CD8-positive, alpha-beta memory T cell (primary cell): ENCODE measurements around the gene ISG20. TPM values are rescaled to one million over a fixed set of nuclear protein-coding genes. Genes with fewer than 3 reads are reported as not detected.
A peak's percentile ranks its signal among the peaks of the same experiment; 100 is the strongest.

Source experiments
- CTCF ChIA-PET: fragments of 350-600 bp; sonication (Branson Sonifier 250); formaldehyde crosslinking; loops from one replicate; lab custom pipeline; 2021; ENCODE audit warnings: antibody characterized with exemption; lab: Charles Lee
- POLR2A ChIA-PET: fragments of 350-600 bp; sonication (Branson Sonifier 250); formaldehyde crosslinking; loops from one replicate; lab custom pipeline; 2021; ENCODE audit warnings: antibody characterized with exemption; lab: Charles Lee
- DNase-seq, 5 donors: peaks; one replicate each; pipeline versions ENCODE4 v3.0.0 to v3.0.0-alpha.2; 2020 to 2022; ENCODE audit warnings: mixed read lengths in 1 of 5
- H3K27ac ChIP-seq: one replicate; pipeline ENCODE4 v1.7.0; 2013; ENCODE audit warnings: low read depth, mild to moderate bottlenecking, low read length, moderate library complexity
- H3K27me3 ChIP-seq: 2 replicates; pipeline ENCODE4 v1.7.0; 2013; ENCODE audit warnings: low read length, mild to moderate bottlenecking; ENCODE audit not compliant: insufficient read depth, poor library complexity, severe bottlenecking
- H3K36me3 ChIP-seq: 2 replicates; pipeline ENCODE4 v1.7.0; 2013; ENCODE audit warnings: mild to moderate bottlenecking, low read length, moderate library complexity; ENCODE audit not compliant: insufficient read depth
- H3K4me1 ChIP-seq: 2 replicates; pipeline ENCODE4 v1.7.0; 2013; ENCODE audit warnings: mild to moderate bottlenecking, low read length, moderate library complexity; ENCODE audit not compliant: insufficient read depth
- H3K4me3 ChIP-seq: 2 replicates; pipeline ENCODE4 v1.7.0; 2013; ENCODE audit warnings: mild to moderate bottlenecking, low read length
- H3K9me3 ChIP-seq: 2 replicates; pipeline ENCODE4 v1.7.0; 2013; ENCODE audit warnings: mild to moderate bottlenecking, low read length
- H3K27ac Mint-ChIP-seq, 8 donors: one replicate each; pipeline ENCODE4 v1.8.0; 2020 to 2021; ENCODE audit warnings: mixed read lengths in 8 of 8, mild to moderate bottlenecking in 6 of 8, inconsistent platforms in 3 of 8, moderate library complexity in 3 of 8
- H3K27me3 Mint-ChIP-seq, 2 donors: one replicate each; pipeline ENCODE4 v1.8.0; 2020 to 2021; ENCODE audit warnings: mixed read lengths in 2 of 2, mild to moderate bottlenecking in 1 of 2, moderate library complexity in 1 of 2
- H3K36me3 Mint-ChIP-seq, 3 donors: one replicate each; pipeline ENCODE4 v1.8.0; 2020 to 2021; ENCODE audit warnings: mixed read lengths in 3 of 3, inconsistent platforms in 1 of 3, mild to moderate bottlenecking in 1 of 3
- H3K4me1 Mint-ChIP-seq, 3 donors: one replicate each; pipeline ENCODE4 v1.8.0; 2020 to 2021; ENCODE audit warnings: mixed read lengths in 3 of 3, inconsistent platforms in 1 of 3, mild to moderate bottlenecking in 1 of 3
- H3K4me3 Mint-ChIP-seq, 7 donors: one replicate each; pipeline ENCODE4 v1.8.0; 2020 to 2021; ENCODE audit warnings: mixed read lengths in 7 of 7, mild to moderate bottlenecking in 6 of 7, moderate library complexity in 4 of 7, inconsistent platforms in 2 of 7
- H3K9me3 Mint-ChIP-seq, 5 donors: one replicate each; pipeline ENCODE4 v1.8.0; 2020 to 2022; ENCODE audit warnings: mixed read lengths in 5 of 5, mild to moderate bottlenecking in 3 of 5, moderate library complexity in 2 of 5, inconsistent platforms in 1 of 5
- polyA plus RNA-seq: library from polyadenylated mRNA; unstranded; fragments of 300-500 nt; fragmentation: Illumina TruSeq; gene quantifications from one replicate; pipeline ENCODE4 v1.2.3, GENCODE V29; 2021
- total RNA-seq, 2 experiments: library from RNA; stranded (reverse); gene quantifications; one replicate each; pipeline ENCODE4 v1.2.3, GENCODE V29; 2021

The ISG20 gene
- total and polyA plus RNA-seq, 3 experiments from 2014 or later, result 22.5 to 572 (median 27.2) TPM

DNA sequence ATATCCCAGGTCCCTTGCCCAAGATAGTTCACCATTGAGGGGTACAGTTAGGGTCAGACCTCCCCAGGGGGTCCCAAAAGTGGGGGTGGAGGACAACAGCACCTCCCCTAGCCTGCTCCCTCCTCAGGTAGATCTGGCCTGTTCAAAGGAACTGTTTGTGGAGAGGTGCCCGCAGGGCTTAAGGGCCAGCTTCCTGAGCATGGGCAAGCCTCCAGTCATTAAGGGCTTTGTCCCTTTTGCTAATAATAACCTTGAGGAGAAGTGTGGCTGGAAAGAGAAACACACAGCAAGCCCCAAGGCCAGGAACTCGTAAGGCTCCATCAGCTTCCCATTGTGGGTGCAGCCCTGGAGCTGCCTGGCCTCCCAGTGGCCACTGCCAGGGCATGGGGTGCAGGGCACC is 47.4 kb downstream of the ISG20 start:
- no peak overlapping the region for H3K27ac ChIP-seq
- no peaks in the 10 kb centered on the region for H3K27me3 ChIP-seq
- no peaks in the 10 kb centered on the region for H3K36me3 ChIP-seq
- POLR2A ChIA-PET, result no interaction called here
- DNase-seq, result no peak
- H3K27ac Mint-ChIP-seq, result no peak overlapping the region
- no peaks in the 10 kb centered on the region for H3K4me1 ChIP-seq
- no peaks in the 10 kb centered on the region for H3K9me3 ChIP-seq
- CTCF ChIA-PET, result no interaction called here
- peaks cover 32 to 38% of the 10 kb centered on the region in 2 donors for H3K27me3 Mint-ChIP-seq
- H3K36me3 Mint-ChIP-seq, result peaks cover 0 to 3% (median 1%) of the 10 kb centered on the region in 3 donors
- no peak overlapping the region for H3K4me3 Mint-ChIP-seq
- H3K4me3 ChIP-seq, result no peak overlapping the region
- peaks cover 0 to 4% (median 3%) of the 10 kb centered on the region in 5 donors for H3K9me3 Mint-ChIP-seq
- H3K4me1 Mint-ChIP-seq, result no peaks in the 10 kb centered on the region

DNA sequence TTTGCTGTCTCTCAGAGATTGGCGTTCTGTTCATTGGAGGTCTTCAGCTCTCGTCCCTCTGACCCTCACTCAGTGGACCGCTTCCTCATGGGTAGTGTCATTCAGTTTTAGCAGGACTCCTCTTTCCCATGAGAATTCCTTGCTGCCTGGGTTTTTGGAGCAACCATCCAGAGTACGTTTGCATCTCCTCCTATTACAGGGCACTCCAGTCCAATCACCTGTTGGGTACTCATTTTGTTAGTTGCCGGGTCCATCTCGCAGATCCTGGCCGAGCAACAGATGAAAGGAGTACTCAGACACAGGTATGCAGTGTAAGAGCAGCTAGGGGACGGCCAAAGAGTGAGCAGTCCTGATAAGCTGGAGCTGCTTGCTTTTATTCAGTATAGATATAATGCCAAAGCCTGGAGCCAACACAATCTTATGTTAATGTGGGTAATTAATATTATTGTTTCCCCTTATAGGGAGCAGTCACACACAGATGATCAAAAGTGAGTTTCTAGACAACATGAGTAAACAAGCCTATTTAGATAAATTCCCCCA is 49.6 kb downstream of the ISG20 start:
- CTCF ChIA-PET, result interaction anchor here (1.3 kb wide), 1 partner anchor 13 kb away, joined by 3 read pairs; no protein-coding TSS in a partner anchor
- peaks cover 0 to 4% (median 3%) of the 10 kb centered on the region in 5 donors for H3K9me3 Mint-ChIP-seq
- no peaks in the 10 kb centered on the region for H3K36me3 ChIP-seq
- H3K9me3 ChIP-seq, result no peaks in the 10 kb centered on the region
- peaks cover 35 to 45% of the 10 kb centered on the region in 2 donors for H3K27me3 Mint-ChIP-seq
- no peaks in the 10 kb centered on the region for H3K4me1 ChIP-seq
- no peak for DNase-seq
- H3K4me1 Mint-ChIP-seq, result no peaks in the 10 kb centered on the region
- H3K4me3 Mint-ChIP-seq, result no peak overlapping the region
- no peaks in the 10 kb centered on the region for H3K27me3 ChIP-seq
- H3K36me3 Mint-ChIP-seq, result peaks cover 0 to 3% (median 1%) of the 10 kb centered on the region in 3 donors
- H3K27ac ChIP-seq, result no peak overlapping the region
- POLR2A ChIA-PET, result no interaction called here
- no peak overlapping the region for H3K27ac Mint-ChIP-seq
- no peak overlapping the region for H3K4me3 ChIP-seq

DNA sequence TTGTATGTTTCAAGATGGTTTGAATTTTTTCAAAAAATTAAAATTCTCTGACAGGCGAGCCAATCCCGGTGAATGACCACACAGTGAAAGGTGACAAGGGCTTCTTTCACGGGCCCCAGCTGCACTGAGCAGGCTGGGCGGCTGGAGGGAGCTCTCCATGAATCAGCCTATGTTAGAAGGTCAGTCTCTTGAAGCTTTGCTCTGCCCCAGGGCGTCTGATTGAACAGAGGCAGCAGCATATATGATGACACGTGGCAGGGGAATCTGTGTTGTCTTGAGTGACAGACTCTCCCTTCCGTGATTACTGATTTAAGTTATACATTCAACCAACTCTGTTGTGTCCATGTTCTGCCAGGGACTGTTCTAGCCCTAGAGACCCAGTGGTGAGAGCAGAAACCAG is 51.5 kb downstream of the ISG20 start:
- no peaks in the 10 kb centered on the region for H3K36me3 ChIP-seq
- H3K4me1 Mint-ChIP-seq, result no peaks in the 10 kb centered on the region
- no peak overlapping the region for H3K27ac ChIP-seq
- DNase-seq, result no peak
- ChIA-PET CTCF (no interaction called here), POLR2A (no interaction called here)
- H3K27me3 ChIP-seq, result no peaks in the 10 kb centered on the region
- H3K27me3 Mint-ChIP-seq, result peaks cover 31 to 44% of the 10 kb centered on the region in 2 donors
- no peak overlapping the region for H3K27ac Mint-ChIP-seq
- no peaks in the 10 kb centered on the region for H3K9me3 ChIP-seq
- H3K36me3 Mint-ChIP-seq, result peaks cover 0 to 3% (median 1%) of the 10 kb centered on the region in 3 donors
- peaks cover 0 to 4% (median 3%) of the 10 kb centered on the region in 5 donors for H3K9me3 Mint-ChIP-seq
- no peaks in the 10 kb centered on the region for H3K4me1 ChIP-seq
- no peak overlapping the region for H3K4me3 ChIP-seq
- H3K4me3 Mint-ChIP-seq, result no peak overlapping the region

DNA sequence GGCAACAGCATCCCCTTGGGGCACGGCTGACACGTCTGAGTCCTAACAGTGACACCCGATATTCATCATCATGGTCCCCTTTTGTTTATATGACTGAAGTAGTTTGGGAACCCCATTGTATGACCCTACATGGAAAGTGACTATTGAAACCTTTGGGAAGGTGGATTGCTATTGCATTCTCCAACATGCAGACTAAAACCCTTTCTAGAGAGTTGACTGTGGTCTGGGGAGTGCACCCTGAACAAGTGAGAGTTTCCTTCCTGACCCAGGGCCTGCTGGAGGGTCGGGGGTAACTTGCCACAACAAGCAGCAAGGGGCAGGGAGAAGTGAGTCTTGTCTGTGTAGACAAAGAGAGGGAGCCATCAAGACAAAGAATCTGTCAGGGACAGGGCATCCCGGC is 54.4 kb downstream of the ISG20 start:
- no peak overlapping the region for H3K27ac ChIP-seq
- no peaks in the 10 kb centered on the region for H3K9me3 ChIP-seq
- Mint-ChIP-seq H3K4me1 (no peaks in the 10 kb centered on the region), H3K4me3 (no peak overlapping the region), H3K36me3 (peaks cover 0 to 3% (median 1%) of the 10 kb centered on the region in 3 donors), H3K27ac (peak overlapping the region in 1 of 8 donors; percentile 35), H3K9me3 (peaks cover 0 to 4% (median 3%) of the 10 kb centered on the region in 5 donors), H3K27me3 (peaks cover 24 to 32% of the 10 kb centered on the region in 2 donors)
- no peak for DNase-seq
- H3K36me3 ChIP-seq, result no peaks in the 10 kb centered on the region
- no peaks in the 10 kb centered on the region for H3K4me1 ChIP-seq
- no peak overlapping the region for H3K4me3 ChIP-seq
- POLR2A ChIA-PET, result no interaction called here
- CTCF ChIA-PET, result no interaction called here
- no peaks in the 10 kb centered on the region for H3K27me3 ChIP-seq

DNA sequence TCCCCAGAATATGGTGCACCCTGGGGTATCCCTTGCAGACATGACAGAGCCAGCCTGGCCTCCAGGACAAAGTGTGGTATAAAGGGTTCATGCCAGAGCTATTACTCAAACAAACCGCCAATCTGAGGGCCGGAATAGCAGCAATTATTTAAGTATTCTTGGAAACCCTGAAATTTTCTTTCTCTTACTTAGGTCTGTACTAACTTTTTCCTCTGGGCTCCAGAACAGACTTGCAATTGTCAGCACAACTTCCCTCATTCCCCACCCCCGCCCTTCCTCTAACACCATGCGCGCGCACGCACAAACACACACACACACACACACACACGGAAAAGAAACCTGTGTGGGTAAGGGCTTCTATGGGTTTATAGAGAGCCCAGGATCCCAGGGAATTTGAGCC is 56.3 kb downstream of the ISG20 start:
- H3K4me1 ChIP-seq, result no peaks in the 10 kb centered on the region
- peaks cover 14 to 25% of the 10 kb centered on the region in 2 donors for H3K27me3 Mint-ChIP-seq
- no peaks in the 10 kb centered on the region for H3K36me3 ChIP-seq
- H3K27me3 ChIP-seq, result no peaks in the 10 kb centered on the region
- no peak overlapping the region for H3K4me3 ChIP-seq
- no peaks in the 10 kb centered on the region for H3K9me3 ChIP-seq
- H3K9me3 Mint-ChIP-seq, result no peaks in the 10 kb centered on the region
- H3K4me3 Mint-ChIP-seq, result no peak overlapping the region
- ChIA-PET POLR2A (no interaction called here), CTCF (no interaction called here)
- H3K36me3 Mint-ChIP-seq, result peaks cover 0 to 1% (median 0%) of the 10 kb centered on the region in 3 donors
- no peaks in the 10 kb centered on the region for H3K4me1 Mint-ChIP-seq
- no peak overlapping the region for H3K27ac Mint-ChIP-seq
- no peak overlapping the region for H3K27ac ChIP-seq
- no peak for DNase-seq

DNA sequence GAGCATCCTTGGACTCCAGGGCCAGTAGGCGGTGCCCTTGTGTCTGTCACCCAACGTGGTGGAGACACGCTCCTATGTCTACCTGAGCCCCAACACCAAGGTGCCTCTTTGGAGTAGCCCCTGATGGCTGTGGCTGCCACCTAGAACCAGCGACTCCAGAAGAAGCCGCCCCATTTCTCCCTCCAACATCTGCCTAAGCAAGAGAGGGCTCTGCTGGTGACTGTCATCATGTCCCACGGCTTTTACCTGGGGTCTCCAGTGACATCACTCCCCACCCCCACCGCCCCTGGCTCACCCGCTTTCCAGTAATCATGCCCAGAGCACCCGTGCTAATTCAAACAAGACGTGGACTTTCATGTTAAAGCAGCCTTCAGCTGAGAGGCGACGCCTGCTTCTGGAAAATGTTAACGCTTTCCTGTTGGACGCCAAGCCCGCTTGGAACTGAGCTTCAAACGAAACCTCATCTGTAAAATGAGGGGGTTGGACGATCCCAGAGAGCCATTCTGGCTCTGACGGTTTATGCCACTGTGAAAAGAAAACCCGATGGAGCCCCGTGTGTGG is 57.0 kb downstream of the ISG20 start:
- Mint-ChIP-seq H3K27ac (no peak overlapping the region), H3K36me3 (peaks cover 0 to 1% (median 0%) of the 10 kb centered on the region in 3 donors), H3K4me3 (no peak overlapping the region), H3K4me1 (no peaks in the 10 kb centered on the region), H3K9me3 (no peaks in the 10 kb centered on the region), H3K27me3 (peaks cover 11 to 18% of the 10 kb centered on the region in 2 donors)
- DNase-seq, result no peak
- no peaks in the 10 kb centered on the region for H3K4me1 ChIP-seq
- ChIA-PET CTCF (interaction anchor here (2.9 kb wide), 1 partner anchor 72 kb away, joined by 9 read pairs; no protein-coding TSS in a partner anchor), POLR2A (no interaction called here)
- no peak overlapping the region for H3K4me3 ChIP-seq
- no peaks in the 10 kb centered on the region for H3K9me3 ChIP-seq
- no peak overlapping the region for H3K27ac ChIP-seq
- H3K27me3 ChIP-seq, result no peaks in the 10 kb centered on the region
- H3K36me3 ChIP-seq, result no peaks in the 10 kb centered on the region

DNA sequence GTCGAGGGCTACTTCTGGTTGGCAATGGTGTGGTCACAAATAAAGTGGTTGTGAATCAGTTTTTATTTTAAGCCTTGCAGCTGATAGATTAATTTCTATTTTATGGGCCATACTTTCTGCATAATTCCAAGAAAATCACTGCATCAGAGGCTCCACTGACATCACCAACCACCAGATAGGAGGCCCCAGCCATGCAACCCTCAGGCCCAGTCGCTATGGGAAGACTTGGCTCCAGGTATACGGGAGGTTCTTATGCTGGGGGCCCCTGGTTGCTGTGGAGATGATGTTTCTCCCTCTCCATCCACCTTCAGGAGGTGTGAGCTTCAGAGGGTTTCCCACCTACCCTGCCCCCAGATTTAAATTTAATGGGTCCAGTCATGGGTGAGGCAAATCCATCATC is 57.4 kb downstream of the ISG20 start:
- H3K27me3 Mint-ChIP-seq, result peaks cover 8 to 15% of the 10 kb centered on the region in 2 donors
- DNase-seq, result no peak
- H3K4me1 Mint-ChIP-seq, result no peaks in the 10 kb centered on the region
- H3K9me3 Mint-ChIP-seq, result no peaks in the 10 kb centered on the region
- no peak overlapping the region for H3K27ac Mint-ChIP-seq
- no peaks in the 10 kb centered on the region for H3K4me1 ChIP-seq
- peaks cover 0 to 1% (median 0%) of the 10 kb centered on the region in 3 donors for H3K36me3 Mint-ChIP-seq
- ChIA-PET CTCF (interaction anchor here (2.9 kb wide), 1 partner anchor 72 kb away, joined by 9 read pairs; no protein-coding TSS in a partner anchor), POLR2A (no interaction called here)
- H3K9me3 ChIP-seq, result no peaks in the 10 kb centered on the region
- no peak overlapping the region for H3K4me3 Mint-ChIP-seq
- no peak overlapping the region for H3K4me3 ChIP-seq
- no peaks in the 10 kb centered on the region for H3K36me3 ChIP-seq
- H3K27ac ChIP-seq, result no peak overlapping the region
- no peaks in the 10 kb centered on the region for H3K27me3 ChIP-seq

DNA sequence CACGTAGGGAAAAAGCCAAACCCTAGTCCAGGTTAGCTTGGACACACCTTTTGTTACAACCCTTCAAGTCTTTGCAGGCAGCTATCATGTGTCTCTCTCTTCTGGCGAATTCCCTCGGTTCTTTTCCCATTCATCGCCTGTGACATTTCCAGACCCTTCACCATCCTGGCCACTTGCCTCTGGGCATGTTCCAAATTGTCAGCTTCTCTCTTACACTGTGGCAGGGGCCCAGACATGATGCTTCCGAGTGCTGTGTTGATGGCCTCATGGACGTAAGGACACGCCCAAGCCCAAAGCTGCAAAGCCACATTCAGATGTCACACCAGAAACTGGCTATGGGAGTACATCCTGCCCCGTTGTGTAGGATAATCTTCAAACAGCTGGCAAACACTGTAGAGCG is 58.5 kb downstream of the ISG20 start:
- Mint-ChIP-seq H3K4me3 (no peak overlapping the region), H3K36me3 (peaks cover 0 to 1% (median 0%) of the 10 kb centered on the region in 3 donors), H3K27me3 (peaks cover 8 to 15% of the 10 kb centered on the region in 2 donors), H3K27ac (no peak overlapping the region), H3K9me3 (no peaks in the 10 kb centered on the region), H3K4me1 (no peaks in the 10 kb centered on the region)
- DNase-seq, result no peak
- no peaks in the 10 kb centered on the region for H3K9me3 ChIP-seq
- ChIA-PET POLR2A (no interaction called here), CTCF (interaction anchor here (2.9 kb wide), 1 partner anchor 73 kb away, joined by 9 read pairs; no protein-coding TSS in a partner anchor)
- H3K4me1 ChIP-seq, result no peaks in the 10 kb centered on the region
- no peaks in the 10 kb centered on the region for H3K27me3 ChIP-seq
- no peaks in the 10 kb centered on the region for H3K36me3 ChIP-seq
- H3K27ac ChIP-seq, result no peak overlapping the region
- H3K4me3 ChIP-seq, result no peak overlapping the region
